Dedifferentiated amniotic fluid mesenchymal stem cell (primary cell): ENCODE data around the gene FAM117B.
"Not testable (repeated sequence)": the region's sequence is repeated elsewhere in the genome, so short reads cannot be mapped to it uniquely, and the experiment has no call there.

ENCODE experiments used
- DNase-seq: peaks from one replicate; pipeline ENCODE4 v3.0.0-alpha.2; 2016; ENCODE audit errors: extremely low spot score

The FAM117B gene

DNA sequence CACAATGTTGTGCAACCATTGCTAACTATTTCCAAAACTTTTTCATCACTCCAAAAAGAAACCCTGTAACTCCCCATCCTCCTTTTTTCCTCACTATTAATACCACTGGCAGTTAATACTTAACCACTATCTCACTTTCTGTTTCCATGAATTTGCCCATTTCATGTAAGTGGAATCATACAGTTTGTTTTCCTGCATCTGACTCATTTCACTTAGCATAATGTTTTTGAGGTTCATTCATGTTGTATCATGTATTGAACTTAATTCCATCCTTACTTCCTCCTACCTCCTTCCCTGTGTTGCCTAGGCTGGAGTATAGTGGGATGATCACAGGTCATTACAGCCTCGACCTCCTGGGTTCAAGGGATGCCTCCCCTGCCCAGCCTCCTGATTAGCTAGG lies 68.3 kb downstream of the FAM117B start:
- no peak for DNase-seq

- DNase-seq = no peak
Measured at GRCh38 chr2:202704248-202704647, 69.5 kb downstream of the FAM117B start.

- DNase-seq = no peak
Measured at GRCh38 chr2:202705446-202706020, 70.8 kb downstream of the FAM117B start.

DNA sequence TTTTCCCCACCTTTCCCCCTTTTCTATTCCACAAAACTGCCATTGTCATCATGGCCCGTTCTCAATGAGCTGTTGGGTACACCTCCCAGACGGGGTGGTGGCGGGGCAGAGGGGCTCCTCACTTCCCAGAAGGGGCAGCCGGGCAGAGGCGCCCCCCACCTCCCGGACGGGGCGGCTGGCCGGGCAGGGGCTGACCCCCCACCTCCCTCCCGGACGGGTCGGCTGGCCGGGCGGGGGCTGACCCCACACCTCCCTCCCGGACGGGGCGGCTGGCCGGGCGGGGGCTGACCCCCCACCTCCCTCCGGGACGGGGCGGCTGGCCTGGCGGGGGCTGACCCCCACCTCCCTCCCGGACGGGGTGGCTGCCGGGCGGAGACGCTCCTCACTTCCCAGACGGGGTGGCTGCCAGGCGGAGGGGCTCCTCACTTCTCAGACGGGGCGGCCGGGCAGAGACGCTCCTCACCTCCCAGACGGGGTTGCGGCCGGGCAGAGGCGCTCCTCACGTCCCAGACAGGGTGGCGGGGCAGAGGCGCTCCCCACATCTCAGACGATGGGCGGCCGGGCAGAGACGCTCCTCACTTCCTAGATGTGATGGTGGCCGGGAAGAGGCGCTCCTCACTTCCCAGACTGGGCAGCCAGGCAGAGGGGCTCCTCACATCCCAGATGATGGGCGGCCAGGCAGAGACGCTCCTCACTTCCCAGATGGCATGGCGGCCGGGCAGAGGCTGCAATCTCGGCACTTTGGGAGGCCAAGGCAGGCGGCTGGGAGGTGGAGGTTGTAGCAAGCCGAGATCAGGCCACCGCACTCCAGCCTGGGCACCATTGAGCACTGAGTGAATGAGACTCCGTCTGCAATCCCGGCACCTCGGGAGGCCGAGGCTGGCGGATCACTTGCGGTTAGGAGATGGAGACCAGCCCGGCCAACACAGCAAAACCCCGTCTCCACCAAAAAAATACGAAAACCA lies 80.5 kb downstream of the FAM117B start:
- not testable (repeated sequence) for DNase-seq

GRCh38 chr2:202716114-202716718 lies 81.4 kb downstream of the FAM117B start:
- no peak for DNase-seq

GRCh38 chr2:202716953-202717597 lies 82.3 kb downstream of the FAM117B start:
- DNase-seq = no peak

- DNase-seq = no peak
Measured at GRCh38 chr2:202717598-202718310, 83.0 kb downstream of the FAM117B start.

DNA sequence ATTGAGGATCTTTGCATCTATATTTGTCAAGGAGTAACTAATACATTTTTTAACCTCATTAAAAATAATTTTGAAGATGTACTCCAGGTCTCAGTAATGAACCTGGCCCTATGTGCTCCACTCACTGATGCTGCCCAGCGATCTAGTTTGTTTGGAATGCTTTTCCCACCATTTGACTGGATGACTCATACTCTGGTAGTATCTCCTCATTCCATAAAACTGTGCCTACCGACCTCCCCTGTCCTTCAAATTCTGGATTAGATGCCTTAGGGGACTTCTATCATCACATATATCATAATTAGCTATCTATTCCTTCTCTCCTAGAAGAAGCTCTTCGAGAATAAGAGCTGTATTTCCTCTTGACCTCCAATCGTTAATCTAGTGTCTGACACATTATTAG lies 83.8 kb downstream of the FAM117B start:
- DNase-seq = no peak

DNA sequence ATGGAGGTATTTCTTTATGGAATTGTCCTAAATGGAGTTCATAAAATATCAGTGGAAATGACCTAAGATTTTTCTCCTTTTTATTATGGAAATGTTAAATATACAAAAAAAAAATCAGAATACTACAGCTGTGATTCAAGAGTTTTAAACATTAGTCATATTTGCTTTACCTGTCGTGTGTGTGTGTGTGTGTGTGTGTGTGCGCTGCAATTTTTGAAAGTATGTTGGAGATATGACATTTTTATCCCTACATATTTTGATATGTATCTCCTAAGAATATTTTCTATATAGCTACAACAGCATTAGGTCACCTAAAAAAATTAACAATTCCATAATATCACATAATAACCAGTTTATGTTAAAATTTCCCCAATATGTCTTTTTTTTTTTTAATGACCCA lies 85.5 kb downstream of the FAM117B start:
- DNase-seq = no peak

- peak; percentile 61 for DNase-seq
Measured at GRCh38 chr2:202721621-202722020, 86.9 kb downstream of the FAM117B start.

DNA sequence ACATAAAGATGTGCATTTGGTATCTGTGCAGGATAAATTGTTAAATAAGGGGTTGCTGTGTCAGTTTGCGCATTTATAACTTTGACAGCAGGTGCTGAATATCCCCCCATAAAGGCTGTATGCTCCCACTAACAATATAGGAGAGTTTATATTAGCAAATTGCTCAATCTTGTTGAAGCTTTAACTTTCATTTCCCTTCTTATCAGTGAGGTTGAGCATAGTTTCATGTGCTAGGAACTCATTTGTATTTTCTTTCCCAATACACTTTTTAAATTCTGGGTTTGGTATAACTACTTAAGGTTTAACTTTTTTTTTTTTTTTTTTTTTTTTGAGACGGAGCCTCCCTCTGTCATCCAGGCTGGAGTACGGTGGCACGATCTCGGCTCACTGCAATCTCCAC lies 89.0 kb downstream of the FAM117B start:
- no peak for DNase-seq

- DNase-seq = no peak
Measured at GRCh38 chr2:202726070-202726469, 91.3 kb downstream of the FAM117B start.

DNA sequence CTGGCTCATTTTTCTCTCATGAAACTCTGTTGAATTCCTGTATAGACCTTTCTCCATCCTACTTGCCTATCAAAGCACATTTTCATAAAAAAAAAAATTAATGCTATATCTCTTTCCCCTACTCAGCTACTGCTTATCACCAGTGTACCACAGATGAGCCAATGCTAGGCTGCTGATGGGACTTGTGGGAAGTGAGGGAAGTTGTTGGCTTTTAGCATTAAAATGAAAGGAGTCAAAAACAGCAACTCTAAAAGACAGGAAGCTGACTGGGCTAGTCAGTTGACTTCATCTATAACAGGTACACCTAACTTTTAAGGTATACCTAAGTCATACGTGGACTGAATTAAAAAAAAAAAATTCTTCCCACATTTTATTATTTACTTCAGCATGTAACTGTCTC lies 102.1 kb downstream of the FAM117B start:
- DNase-seq = no peak

- no peak for DNase-seq
Measured at GRCh38 chr2:202743613-202744012, 108.8 kb downstream of the FAM117B start.

DNA sequence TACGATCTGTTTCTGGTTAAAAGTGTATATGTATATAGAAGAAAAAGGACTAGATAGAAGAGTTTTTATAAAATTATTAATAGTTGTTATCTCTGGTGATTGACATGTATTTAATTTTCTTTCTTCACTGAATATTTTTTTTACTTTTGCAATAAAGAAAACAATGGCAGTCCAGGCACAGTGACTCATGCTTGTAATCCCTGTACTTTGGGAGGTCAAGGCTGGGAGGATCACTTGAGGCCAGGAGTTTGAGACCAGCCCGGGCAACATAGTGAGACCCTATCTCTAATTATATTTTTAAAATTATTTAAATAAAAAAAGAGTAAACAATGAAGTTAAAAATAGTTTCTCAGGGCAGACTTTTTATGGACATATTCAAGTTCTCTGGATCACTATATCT lies 114.7 kb downstream of the FAM117B start:
- DNase-seq = no peak

DNA sequence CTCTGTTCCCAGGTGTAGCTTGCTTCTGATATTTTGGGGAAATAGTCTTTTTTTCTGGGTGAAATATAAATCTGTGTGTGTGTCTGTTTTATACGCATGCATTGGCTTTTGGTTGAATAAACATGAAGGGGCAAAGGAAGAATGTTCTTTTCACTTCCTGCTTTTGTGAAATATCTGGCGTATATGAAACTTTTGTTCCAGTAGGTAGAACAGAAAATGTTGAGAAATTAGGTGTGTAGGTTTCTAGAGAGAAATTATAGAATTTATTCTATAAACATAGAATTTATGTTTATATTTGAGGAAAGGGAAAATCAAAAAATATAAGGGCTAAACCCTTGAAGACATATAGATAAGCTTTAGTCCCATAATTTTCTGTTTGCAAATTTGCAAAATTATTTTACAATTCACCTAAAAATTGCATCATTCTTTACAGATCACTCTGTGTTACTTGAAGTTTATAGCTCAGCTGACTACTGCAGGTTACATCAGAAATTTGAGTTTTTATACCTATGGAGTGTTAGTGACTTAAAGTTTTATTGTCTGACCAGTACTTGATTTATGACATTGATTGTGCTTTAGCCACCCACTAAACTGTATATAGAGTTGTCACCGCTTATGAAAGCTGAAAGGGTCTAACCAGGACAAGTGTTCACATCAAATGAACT lies 116.1 kb downstream of the FAM117B start:
- DNase-seq = no peak

- no peak for DNase-seq
Measured at GRCh38 chr2:202752071-202752470, 117.3 kb downstream of the FAM117B start.

DNA sequence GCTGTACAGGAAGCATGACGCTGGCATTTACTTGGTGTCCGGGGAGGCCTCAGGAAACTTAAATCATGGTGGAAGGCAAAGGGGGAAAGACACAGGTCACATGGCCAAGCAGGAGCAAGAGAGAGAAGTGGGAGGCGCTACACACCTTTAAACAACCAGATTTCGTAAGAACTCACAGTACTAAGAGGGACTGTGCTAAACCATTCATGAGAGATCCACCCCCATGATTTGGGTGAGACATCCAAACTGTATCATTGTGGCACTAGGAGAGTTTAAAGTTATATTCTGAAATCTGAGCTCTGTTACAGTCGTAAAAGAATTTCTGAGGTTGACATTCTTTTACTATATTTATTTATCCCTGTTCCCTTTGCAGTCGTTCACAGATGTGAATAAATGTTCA lies 120.2 kb downstream of the FAM117B start:
- no peak for DNase-seq

GRCh38 chr2:202756598-202756997 lies 121.8 kb downstream of the FAM117B start:
- no peak for DNase-seq

DNA sequence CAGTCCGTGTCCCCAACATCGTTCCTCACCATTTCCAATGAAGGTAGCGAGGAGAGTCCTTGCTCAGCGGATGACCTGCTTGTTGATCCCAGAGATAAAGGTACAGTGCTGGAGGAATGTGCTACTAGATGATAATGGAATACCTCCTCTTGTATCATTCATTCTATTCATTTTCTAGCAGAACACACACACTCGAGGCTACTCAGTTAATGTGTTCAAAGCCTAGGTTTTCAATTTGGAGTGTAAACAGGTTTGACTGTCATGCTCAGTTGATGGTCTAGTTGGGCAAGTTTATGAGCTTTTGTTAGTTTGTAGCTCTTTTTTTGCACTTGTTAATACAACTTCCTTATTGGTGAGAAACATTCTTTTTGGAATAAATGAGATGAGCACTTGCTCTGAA lies 122.6 kb downstream of the FAM117B start:
- no peak for DNase-seq

DNA sequence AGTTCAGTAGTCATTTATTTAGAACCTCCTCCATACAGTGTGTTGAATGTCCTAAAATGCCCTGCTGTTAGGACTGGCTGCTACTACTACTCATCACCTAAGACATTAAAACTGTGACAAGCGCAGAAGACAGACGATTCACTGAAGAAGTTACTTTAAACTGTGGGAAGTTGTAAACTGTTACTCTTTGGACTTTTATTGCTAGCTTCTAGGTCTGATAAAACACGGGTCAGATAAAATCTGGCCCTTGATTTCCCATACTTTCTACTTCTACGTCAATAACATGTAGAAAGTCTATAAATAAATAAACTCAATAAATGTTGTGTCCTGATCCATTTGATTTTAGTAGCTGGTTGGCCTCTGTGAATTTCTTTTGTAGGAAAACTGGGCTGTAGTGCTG lies 123.4 kb downstream of the FAM117B start:
- DNase-seq = no peak
